H9 (cell line): ENCODE measurements around the gene NPAS3. TPM values are rescaled to one million over a fixed set of nuclear protein-coding genes. Genes with fewer than 3 reads are reported as not detected.

Experiments
- DNase-seq: peaks from one replicate; pipeline ENCODE4 v3.0.0-alpha.2; 2017
- H2AFZ ChIP-seq: one replicate; pipeline ENCODE4 v1.6.1; 2013; ENCODE audit warnings: mild to moderate bottlenecking, low read length, control low read depth, moderate library complexity
- H2AK5ac ChIP-seq: 2 replicates; pipeline ENCODE4 v1.6.1; 2013; ENCODE audit warnings: low read length, control low read depth, mixed read lengths; ENCODE audit not compliant: insufficient read length
- H2BK120ac ChIP-seq: one replicate; pipeline ENCODE4 v1.6.1; 2013; ENCODE audit warnings: low read depth, mild to moderate bottlenecking, low read length, control low read depth, inconsistent platforms; ENCODE audit not compliant: poor library complexity, severe bottlenecking
- H2BK12ac ChIP-seq: 2 replicates; pipeline ENCODE4 v1.6.1; 2013; ENCODE audit warnings: low read length, control low read depth, mixed read lengths, low read depth; ENCODE audit not compliant: insufficient read length
- H2BK15ac ChIP-seq: 2 replicates; pipeline ENCODE4 v1.6.1; 2013; ENCODE audit warnings: low read depth, low read length, control low read depth
- H2BK20ac ChIP-seq: one replicate; pipeline ENCODE4 v1.6.1; 2013; ENCODE audit warnings: low read depth, mild to moderate bottlenecking, low read length, control low read depth, inconsistent platforms; ENCODE audit not compliant: poor library complexity, severe bottlenecking
- H2BK5ac ChIP-seq: 2 replicates; pipeline ENCODE4 v1.6.1; 2013; ENCODE audit warnings: low read length, control low read depth, mixed read lengths; ENCODE audit not compliant: insufficient read length
- H3K14ac ChIP-seq: 2 replicates; pipeline ENCODE4 v1.6.1; 2013; ENCODE audit warnings: low read length, control low read depth; ENCODE audit not compliant: insufficient read depth
- H3K18ac ChIP-seq: 2 replicates; pipeline ENCODE4 v1.6.1; 2013; ENCODE audit warnings: low read depth, mild to moderate bottlenecking, mixed read lengths, low read length, control low read depth; ENCODE audit not compliant: insufficient read length
- H3K23ac ChIP-seq: 2 replicates; pipeline ENCODE4 v1.6.1; 2013; ENCODE audit warnings: low read length, control low read depth, mixed read lengths, low read depth; ENCODE audit not compliant: insufficient read length
- H3K23me2 ChIP-seq: 2 replicates; pipeline ENCODE4 v1.6.1; 2013; ENCODE audit warnings: low read depth, mild to moderate bottlenecking, mixed read lengths, low read length, control low read depth; ENCODE audit not compliant: insufficient read length, poor library complexity, severe bottlenecking
- H3K27ac ChIP-seq: 2 replicates; pipeline ENCODE4 v1.5.1; 2013; ENCODE audit warnings: low read length, control low read depth, mixed read lengths, low read depth; ENCODE audit not compliant: insufficient read length
- H3K27me3 ChIP-seq: 2 replicates; pipeline ENCODE4 v1.6.1; 2013; ENCODE audit warnings: low read length, control low read depth, inconsistent platforms; ENCODE audit not compliant: insufficient read depth
- H3K4ac ChIP-seq: 2 replicates; pipeline ENCODE4 v1.6.1; 2013; ENCODE audit warnings: low read depth, mild to moderate bottlenecking, control low read depth, inconsistent platforms, low read length, moderate library complexity
- H3K4me1 ChIP-seq: 2 replicates; pipeline ENCODE4 v1.6.1; 2013; ENCODE audit warnings: low read length, control low read depth, inconsistent platforms; ENCODE audit not compliant: insufficient read depth
- H3K4me2 ChIP-seq: 2 replicates; pipeline ENCODE4 v1.6.1; 2013; ENCODE audit warnings: low read length, control low read depth, mixed read lengths; ENCODE audit not compliant: insufficient read length, insufficient read depth
- H3K56ac ChIP-seq: 2 replicates; pipeline ENCODE4 v1.6.1; 2013; ENCODE audit warnings: low read depth, mild to moderate bottlenecking, mixed read lengths, low read length, control low read depth; ENCODE audit not compliant: insufficient read length
- H3K79me1 ChIP-seq: 2 replicates; pipeline ENCODE4 v1.6.1; 2013; ENCODE audit warnings: low read depth, mild to moderate bottlenecking, moderate library complexity, low read length, control low read depth, inconsistent platforms; ENCODE audit not compliant: insufficient read depth, poor library complexity, severe bottlenecking
- H3K79me2 ChIP-seq: 2 replicates; pipeline ENCODE4 v1.6.1; 2013; ENCODE audit warnings: low read length, control low read depth, inconsistent platforms; ENCODE audit not compliant: insufficient read depth
- H3K9ac ChIP-seq: 2 replicates; pipeline ENCODE4 v1.6.1; 2013; ENCODE audit warnings: low read length, control low read depth, mixed read lengths; ENCODE audit not compliant: insufficient read length; ENCODE audit errors: extremely low read depth
- H3K9me3 ChIP-seq: one replicate; pipeline ENCODE4 v1.6.1; 2013; ENCODE audit warnings: low read depth, low read length, inconsistent platforms; ENCODE audit not compliant: control insufficient read depth
- H3T11ph ChIP-seq: one replicate; pipeline ENCODE4 v1.6.1; 2013; ENCODE audit warnings: mild to moderate bottlenecking, low read length, control low read depth, inconsistent platforms
- H4K20me1 ChIP-seq: one replicate; pipeline ENCODE4 v1.6.1; 2013; ENCODE audit not compliant: control insufficient read depth, insufficient read length, insufficient read depth
- H4K5ac ChIP-seq: 2 replicates; pipeline ENCODE4 v1.6.1; 2013; ENCODE audit warnings: low read depth, mild to moderate bottlenecking, mixed read lengths, low read length, control low read depth; ENCODE audit not compliant: insufficient read length
- H4K8ac ChIP-seq: replicated peaks from 2 replicates; pipeline ENCODE4 v1.6.1; 2013; ENCODE audit warnings: low read length, control low read depth, mixed read lengths, low read depth; ENCODE audit not compliant: insufficient read length
- H4K91ac ChIP-seq: 2 replicates; pipeline ENCODE4 v1.6.1; 2013; ENCODE audit warnings: low read depth, mild to moderate bottlenecking, moderate library complexity, mixed read lengths, low read length, control low read depth; ENCODE audit not compliant: insufficient read length
- H3K27ac Mint-ChIP-seq, 3 experiments: 2 replicates in 2 of 3; 3 replicates in 1 of 3; pipeline ENCODE4 v1.8.0; 2020 to 2021; ENCODE audit warnings: mixed read lengths in 3 of 3, mild to moderate bottlenecking in 1 of 3, moderate library complexity in 1 of 3
- H3K27me3 Mint-ChIP-seq: 2 replicates; pipeline ENCODE4 v1.8.0; 2021; ENCODE audit warnings: low read depth, mild to moderate bottlenecking, moderate library complexity, mixed read lengths
- H3K36me3 Mint-ChIP-seq, 3 experiments: 2 replicates in 2 of 3; 3 replicates in 1 of 3; pipeline ENCODE4 v1.8.0; 2020 to 2021; ENCODE audit warnings: low read depth in 3 of 3, mixed read lengths in 3 of 3; ENCODE audit not compliant: insufficient read depth in 1 of 3
- H3K4me1 Mint-ChIP-seq, 2 experiments: 2 replicates each; pipeline ENCODE4 v1.8.0; 2020; ENCODE audit warnings: mixed read lengths in 2 of 2
- H3K4me3 Mint-ChIP-seq, 2 experiments: 2 replicates in 1 of 2; 3 replicates in 1 of 2; pipeline ENCODE4 v1.8.0; 2020 to 2021; ENCODE audit warnings: mild to moderate bottlenecking in 2 of 2, mixed read lengths in 2 of 2, moderate library complexity in 1 of 2
- H3K9me3 Mint-ChIP-seq, 2 experiments: 2 replicates in 1 of 2; 3 replicates in 1 of 2; pipeline ENCODE4 v1.8.0; 2020; ENCODE audit warnings: mild to moderate bottlenecking in 2 of 2, mixed read lengths in 2 of 2, moderate library complexity in 1 of 2
- CTCF ChIP-seq: fragments of 200-600 bp; sonication (generic); conservative IDR thresholded peaks from 3 replicates; pipeline ENCODE4 v1.8.0; 2021; ENCODE audit warnings: antibody characterized with exemption, mild to moderate bottlenecking
- WGBS: extraction: QIAGEN DNeasy Blood & Tissue Kit; methylation state at CpG from one replicate; pipeline ENCODE4 v1.1.7; 2013; ENCODE audit warnings: missing lambda C conversion rate, low lambda C conversion rate, mixed read lengths; ENCODE audit not compliant: insufficient read length; ENCODE audit errors: extremely low coverage; 5-methylcytosine and 5-hydroxymethylcytosine counted together
- total RNA-seq: library from RNA; stranded (reverse); gene quantifications from 2 replicates; pipeline ENCODE4 v1.2.1, GENCODE V29; 2021

Gene NPAS3
- total RNA-seq, 1 experiment from 2014 or later = 0.17 TPM

- Histone ChIP-seq H3K9ac (no peak overlapping the region), H3K4me1 (peaks cover 3% of the 10 kb centered on the region; the same call in 1 of the 2 replicates), H3K79me1 (no peaks in the 10 kb centered on the region), H4K5ac (no peak overlapping the region), H2AFZ (no peak overlapping the region), H3K23ac (no peak overlapping the region), H3K23me2 (no peaks in the 10 kb centered on the region), H3K14ac (no peak overlapping the region), H2BK20ac (no peak overlapping the region), H3K79me2 (no peaks in the 10 kb centered on the region), H3K9me3 (no peaks in the 10 kb centered on the region), H4K91ac (no peak overlapping the region), H3K56ac (no peak overlapping the region), H3K4me2 (no peak overlapping the region), H2BK12ac (no peak overlapping the region), H4K20me1 (no peaks in the 10 kb centered on the region), H2BK15ac (no peak overlapping the region), H2BK120ac (no peak overlapping the region), H3K18ac (no peak overlapping the region), H3K27me3 (no peaks in the 10 kb centered on the region), H3T11ph (no peak overlapping the region), H4K8ac (no peak overlapping the region), H3K27ac (no peak overlapping the region), H2BK5ac (no peak overlapping the region), H2AK5ac (no peak overlapping the region), H3K4ac (no peak overlapping the region)
- TF ChIP-seq CTCF = no peak
- Mint-ChIP-seq H3K4me1 (peaks cover 5% of the 10 kb centered on the region in 2 experiments), H3K27ac (no peak overlapping the region; a peak in 1 of 7 replicates), H3K4me3 (no peak overlapping the region), H3K27me3 (no peaks in the 10 kb centered on the region), H3K9me3 (no peaks in the 10 kb centered on the region), H3K36me3 (no peaks in the 10 kb centered on the region)
- no peak for DNase-seq
- no CpG with 5 or more reads among the region's 2 CpGs for WGBS
Observed at GRCh38 chr14:33240466-33240865, 301.8 kb downstream of the NPAS3 start.
